Mucosa of descending colon (tissue), 3 donors: Measurements from ENCODE around the gene DMGDH. TPM values are rescaled to one million over a fixed set of nuclear protein-coding genes. Genes with fewer than 3 reads are reported as not detected.

Experiments
- ATAC-seq: fragments of 200-7000 bp; cut with Tn5 transposase; one replicate; pipeline ENCODE4 v1.9.1; 2020; ENCODE audit warnings: mild to moderate bottlenecking, moderate library complexity
- DNase-seq, 3 donors: peaks; one replicate each; pipeline ENCODE4 v3.0.0-alpha.2; 2020
- H3K36me3 ChIP-seq: fragments of 200-600 bp; one replicate; pipeline ENCODE4 v1.8.0; 2021; ENCODE audit warnings: low read depth, mild to moderate bottlenecking
- H3K4me1 ChIP-seq: fragments of 200-600 bp; one replicate; pipeline ENCODE4 v1.8.0; 2021; ENCODE audit warnings: low read depth, mild to moderate bottlenecking
- H3K4me3 ChIP-seq: fragments of 200-600 bp; one replicate; pipeline ENCODE4 v1.8.0; 2021; ENCODE audit warnings: mild to moderate bottlenecking
- H3K9me3 ChIP-seq: fragments of 200-600 bp; one replicate; pipeline ENCODE4 v1.8.0; 2021; ENCODE audit warnings: mild to moderate bottlenecking
- intact Hi-C, 2 donors: fragments of 100-400 bp; cut with DNase I in 1 of 2; cut with micrococcal nuclease in 1 of 2; formaldehyde crosslinking; loops; one replicate each; pipeline versions ENCODE4 v1.11.0 to v1.11.1; 2022; cut with DNase I, micrococcal nuclease
- total RNA-seq, 3 donors: library from RNA; stranded (reverse); fragmentation: NEBNext Ultra II Directional in 2 of 3; extraction: Animal tissue kit (Norgen Biotek cat#: 25700) in 2 of 3; gene quantifications; one replicate each; pipeline versions ENCODE4 v1.2.1 to v1.2.4, GENCODE V29; 2021 to 2023
- TF ChIP-seq, protein P1 (sequence below): fragments of 200-600 bp; IDR thresholded peaks from one replicate; pipeline ENCODE4 v1.8.0; 2022; ENCODE audit warnings: antibody characterized with exemption, mild to moderate bottlenecking
- donor health status: DM: no; HTN: no; CAD: no; lungs with moderate emphysema.
- donor health status: DM: no; HTN: no; CAD: no.
- donor health status: DM: no; HTN: yes; CAD: no.

Gene DMGDH
- total RNA-seq, 3 donors from 2014 or later: 1.2 to 3.6 (median 1.8) TPM

DNA sequence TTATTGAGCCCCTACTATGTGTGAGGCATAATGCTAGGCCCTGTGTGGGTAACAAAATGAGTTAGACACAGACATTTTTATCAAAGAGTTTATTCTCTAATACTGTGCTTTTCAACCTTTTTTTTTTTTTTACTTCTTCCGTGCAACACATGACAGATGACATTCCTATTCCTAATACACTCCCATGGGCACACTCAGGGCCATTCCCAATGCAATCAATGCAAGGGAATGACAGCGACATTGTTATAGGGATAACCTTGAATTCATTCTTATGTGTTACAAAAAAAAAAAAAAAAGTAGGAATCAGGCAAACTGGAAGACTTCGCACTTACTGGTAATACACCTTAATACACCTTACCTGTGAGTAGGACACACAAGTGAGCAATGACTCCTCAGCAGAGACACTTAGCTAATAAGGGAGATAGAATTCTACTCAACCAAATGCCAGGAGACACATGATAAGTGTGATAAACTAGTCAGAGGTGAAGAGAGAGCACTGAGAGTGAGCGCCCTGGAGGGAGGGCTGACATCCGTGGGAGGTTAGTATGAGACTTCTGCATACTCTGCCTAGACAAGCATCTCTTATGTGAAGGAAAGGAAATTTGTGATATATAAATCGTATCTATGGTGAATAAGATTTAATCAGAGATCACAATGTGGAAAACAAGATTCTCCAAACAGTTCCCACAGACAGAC, 63.4 kb downstream of the DMGDH start:
- DNase-seq (no peak), ATAC-seq (no peak)
- Histone ChIP-seq H3K4me1 (no peaks in the 10 kb centered on the region), H3K4me3 (no peak overlapping the region), H3K36me3 (no peaks in the 10 kb centered on the region), H3K9me3 (no peaks in the 10 kb centered on the region)
- TF ChIP-seq, protein P1, sequence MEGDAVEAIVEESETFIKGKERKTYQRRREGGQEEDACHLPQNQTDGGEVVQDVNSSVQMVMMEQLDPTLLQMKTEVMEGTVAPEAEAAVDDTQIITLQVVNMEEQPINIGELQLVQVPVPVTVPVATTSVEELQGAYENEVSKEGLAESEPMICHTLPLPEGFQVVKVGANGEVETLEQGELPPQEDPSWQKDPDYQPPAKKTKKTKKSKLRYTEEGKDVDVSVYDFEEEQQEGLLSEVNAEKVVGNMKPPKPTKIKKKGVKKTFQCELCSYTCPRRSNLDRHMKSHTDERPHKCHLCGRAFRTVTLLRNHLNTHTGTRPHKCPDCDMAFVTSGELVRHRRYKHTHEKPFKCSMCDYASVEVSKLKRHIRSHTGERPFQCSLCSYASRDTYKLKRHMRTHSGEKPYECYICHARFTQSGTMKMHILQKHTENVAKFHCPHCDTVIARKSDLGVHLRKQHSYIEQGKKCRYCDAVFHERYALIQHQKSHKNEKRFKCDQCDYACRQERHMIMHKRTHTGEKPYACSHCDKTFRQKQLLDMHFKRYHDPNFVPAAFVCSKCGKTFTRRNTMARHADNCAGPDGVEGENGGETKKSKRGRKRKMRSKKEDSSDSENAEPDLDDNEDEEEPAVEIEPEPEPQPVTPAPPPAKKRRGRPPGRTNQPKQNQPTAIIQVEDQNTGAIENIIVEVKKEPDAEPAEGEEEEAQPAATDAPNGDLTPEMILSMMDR: no peak
- intact Hi-C loops: no loop called here

DNA sequence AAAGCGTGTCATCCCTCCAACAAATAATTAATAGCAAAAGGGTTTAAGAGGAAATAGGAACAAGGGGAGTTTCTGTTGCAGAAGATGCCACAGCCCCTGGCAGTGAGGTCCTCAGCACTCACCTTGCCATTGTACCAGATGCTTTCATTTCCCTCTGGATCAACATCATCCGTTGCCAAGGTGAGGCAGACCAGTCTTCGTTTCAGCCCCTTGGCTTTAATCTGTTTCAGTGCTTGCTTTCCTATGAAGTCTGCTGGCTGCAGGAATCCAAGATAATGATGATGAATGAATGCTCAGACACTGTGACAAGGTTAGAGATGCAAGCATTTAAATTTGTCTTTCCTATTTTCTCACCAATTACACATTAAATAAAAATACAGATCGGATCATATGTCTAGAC, 64.3 kb downstream of the DMGDH start:
- ATAC-seq: no peak
- TF ChIP-seq, protein P1: no peak
- no peaks in the 10 kb centered on the region for H3K4me1 ChIP-seq
- no peak overlapping the region for H3K4me3 ChIP-seq
- DNase-seq: no peak
- no peaks in the 10 kb centered on the region for H3K9me3 ChIP-seq
- intact Hi-C loops: no loop called here
- H3K36me3 ChIP-seq: no peaks in the 10 kb centered on the region

DNA sequence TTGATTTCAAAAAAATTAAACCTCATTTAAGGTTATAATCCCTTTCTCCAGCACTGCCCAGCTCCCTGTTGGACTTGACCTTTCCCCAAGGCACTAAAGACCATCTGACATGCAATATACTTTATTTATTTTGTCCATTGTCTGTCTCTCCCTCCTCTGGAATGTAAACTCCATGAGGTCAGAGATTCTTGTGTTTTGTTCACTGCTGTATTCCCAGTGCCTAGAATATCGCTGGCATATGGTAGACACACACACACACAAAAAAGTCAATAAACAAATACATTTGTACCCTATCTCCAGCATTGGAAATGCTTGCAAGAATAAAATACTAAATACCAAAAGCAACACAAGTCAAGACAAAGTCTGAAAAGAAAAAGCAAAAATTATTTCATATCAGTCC, 67.1 kb downstream of the DMGDH start:
- Histone ChIP-seq H3K4me1 (no peaks in the 10 kb centered on the region), H3K36me3 (no peaks in the 10 kb centered on the region), H3K9me3 (no peaks in the 10 kb centered on the region), H3K4me3 (no peak overlapping the region)
- TF ChIP-seq, protein P1: no peak
- no peak for ATAC-seq
- DNase-seq: no peak
- intact Hi-C loops: no loop called here

DNA sequence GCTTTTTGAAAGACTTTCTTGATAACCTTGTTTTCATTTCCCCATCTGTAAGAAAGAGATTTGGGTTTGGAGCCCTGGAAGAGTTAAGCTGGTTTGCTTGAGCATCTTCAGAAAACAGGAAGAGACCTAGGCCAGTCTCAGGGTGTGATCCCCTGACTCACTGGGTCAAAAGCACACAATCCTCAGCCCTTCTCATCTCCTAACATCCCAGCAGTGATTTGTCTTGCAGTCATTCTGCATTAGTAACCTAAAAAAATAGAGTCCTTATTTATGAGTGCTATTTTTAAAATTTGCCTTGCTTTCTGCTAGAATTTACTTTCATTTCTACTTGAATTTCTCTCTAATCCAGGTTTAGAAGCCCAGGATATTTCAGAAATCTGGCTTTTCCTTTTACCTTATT, 68.0 kb downstream of the DMGDH start:
- Histone ChIP-seq H3K4me1 (no peaks in the 10 kb centered on the region), H3K36me3 (no peaks in the 10 kb centered on the region), H3K9me3 (no peaks in the 10 kb centered on the region), H3K4me3 (no peak overlapping the region)
- ATAC-seq: no peak
- intact Hi-C loops: no loop called here
- DNase-seq: no peak
- TF ChIP-seq, protein P1: no peak

DNA sequence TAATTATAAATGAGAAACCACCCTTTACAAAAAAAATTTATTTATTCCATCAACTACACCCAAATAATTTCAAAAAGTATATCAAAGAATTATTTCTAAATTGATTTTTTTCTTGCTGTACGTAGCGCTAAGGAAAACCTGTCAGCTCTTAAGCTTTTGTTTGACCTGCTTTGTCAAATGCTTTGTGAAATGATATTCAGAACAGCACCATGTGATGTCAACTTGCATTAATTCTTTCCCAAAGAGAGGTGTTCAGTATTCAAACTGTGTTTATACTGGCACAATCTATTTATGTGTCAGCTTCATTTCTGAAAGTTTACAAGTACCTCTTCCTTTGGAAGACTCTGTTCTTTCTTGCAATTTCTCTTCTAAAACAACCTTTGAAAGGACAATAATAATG, 72.4 kb downstream of the DMGDH start:
- no peaks in the 10 kb centered on the region for H3K36me3 ChIP-seq
- no peak overlapping the region for H3K4me3 ChIP-seq
- TF ChIP-seq, protein P1: no peak
- intact Hi-C loops: no loop called here
- ATAC-seq (no peak), DNase-seq (no peak)
- no peaks in the 10 kb centered on the region for H3K9me3 ChIP-seq
- no peaks in the 10 kb centered on the region for H3K4me1 ChIP-seq
